Measurements from ENCODE around the gene FRMD4A.

DNA sequence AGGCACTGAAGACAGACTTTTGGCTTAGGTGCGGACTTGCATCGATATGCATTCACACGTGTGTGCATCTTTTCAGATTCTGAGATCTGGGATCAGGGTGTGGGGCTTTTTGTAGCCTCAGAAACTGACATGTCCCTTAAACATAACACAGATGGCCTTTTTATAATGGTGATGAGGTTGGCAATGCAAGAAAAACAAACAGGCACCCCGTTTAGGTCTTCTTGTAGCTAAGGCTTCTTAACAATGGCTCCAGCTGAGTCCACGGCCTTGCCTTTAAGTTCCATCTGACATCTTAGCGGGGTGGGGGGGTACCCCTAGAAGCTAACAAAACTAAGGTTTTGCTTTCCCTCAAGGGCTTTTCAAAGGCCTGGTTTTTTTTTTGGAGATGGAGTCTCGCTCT, 597.7 kb downstream of the FRMD4A start:
- TF ChIP-seq POLR2A (IDR thresholded peaks at IDR 0.05; ENCODE audit: low read depth, low read length) (no peak), POLR2AphosphoS5 (IDR thresholded peaks at IDR 0.05; ENCODE audit: low read length) (no peak), FOXK2 (IDR thresholded peaks at IDR 0.05) (no peak), BRCA1 (IDR thresholded peaks at IDR 0.05; ENCODE audit: low read depth, low read length) (no peak), CBX5 (IDR thresholded peaks at IDR 0.05; ENCODE audit: low read depth) (no peak)
- TF ChIP-seq, protein P1, sequence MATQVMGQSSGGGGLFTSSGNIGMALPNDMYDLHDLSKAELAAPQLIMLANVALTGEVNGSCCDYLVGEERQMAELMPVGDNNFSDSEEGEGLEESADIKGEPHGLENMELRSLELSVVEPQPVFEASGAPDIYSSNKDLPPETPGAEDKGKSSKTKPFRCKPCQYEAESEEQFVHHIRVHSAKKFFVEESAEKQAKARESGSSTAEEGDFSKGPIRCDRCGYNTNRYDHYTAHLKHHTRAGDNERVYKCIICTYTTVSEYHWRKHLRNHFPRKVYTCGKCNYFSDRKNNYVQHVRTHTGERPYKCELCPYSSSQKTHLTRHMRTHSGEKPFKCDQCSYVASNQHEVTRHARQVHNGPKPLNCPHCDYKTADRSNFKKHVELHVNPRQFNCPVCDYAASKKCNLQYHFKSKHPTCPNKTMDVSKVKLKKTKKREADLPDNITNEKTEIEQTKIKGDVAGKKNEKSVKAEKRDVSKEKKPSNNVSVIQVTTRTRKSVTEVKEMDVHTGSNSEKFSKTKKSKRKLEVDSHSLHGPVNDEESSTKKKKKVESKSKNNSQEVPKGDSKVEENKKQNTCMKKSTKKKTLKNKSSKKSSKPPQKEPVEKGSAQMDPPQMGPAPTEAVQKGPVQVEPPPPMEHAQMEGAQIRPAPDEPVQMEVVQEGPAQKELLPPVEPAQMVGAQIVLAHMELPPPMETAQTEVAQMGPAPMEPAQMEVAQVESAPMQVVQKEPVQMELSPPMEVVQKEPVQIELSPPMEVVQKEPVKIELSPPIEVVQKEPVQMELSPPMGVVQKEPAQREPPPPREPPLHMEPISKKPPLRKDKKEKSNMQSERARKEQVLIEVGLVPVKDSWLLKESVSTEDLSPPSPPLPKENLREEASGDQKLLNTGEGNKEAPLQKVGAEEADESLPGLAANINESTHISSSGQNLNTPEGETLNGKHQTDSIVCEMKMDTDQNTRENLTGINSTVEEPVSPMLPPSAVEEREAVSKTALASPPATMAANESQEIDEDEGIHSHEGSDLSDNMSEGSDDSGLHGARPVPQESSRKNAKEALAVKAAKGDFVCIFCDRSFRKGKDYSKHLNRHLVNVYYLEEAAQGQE (IDR thresholded peaks at IDR 0.05; ENCODE audit: low read depth, low read length): no peak
- TF ChIP-seq, protein P2, sequence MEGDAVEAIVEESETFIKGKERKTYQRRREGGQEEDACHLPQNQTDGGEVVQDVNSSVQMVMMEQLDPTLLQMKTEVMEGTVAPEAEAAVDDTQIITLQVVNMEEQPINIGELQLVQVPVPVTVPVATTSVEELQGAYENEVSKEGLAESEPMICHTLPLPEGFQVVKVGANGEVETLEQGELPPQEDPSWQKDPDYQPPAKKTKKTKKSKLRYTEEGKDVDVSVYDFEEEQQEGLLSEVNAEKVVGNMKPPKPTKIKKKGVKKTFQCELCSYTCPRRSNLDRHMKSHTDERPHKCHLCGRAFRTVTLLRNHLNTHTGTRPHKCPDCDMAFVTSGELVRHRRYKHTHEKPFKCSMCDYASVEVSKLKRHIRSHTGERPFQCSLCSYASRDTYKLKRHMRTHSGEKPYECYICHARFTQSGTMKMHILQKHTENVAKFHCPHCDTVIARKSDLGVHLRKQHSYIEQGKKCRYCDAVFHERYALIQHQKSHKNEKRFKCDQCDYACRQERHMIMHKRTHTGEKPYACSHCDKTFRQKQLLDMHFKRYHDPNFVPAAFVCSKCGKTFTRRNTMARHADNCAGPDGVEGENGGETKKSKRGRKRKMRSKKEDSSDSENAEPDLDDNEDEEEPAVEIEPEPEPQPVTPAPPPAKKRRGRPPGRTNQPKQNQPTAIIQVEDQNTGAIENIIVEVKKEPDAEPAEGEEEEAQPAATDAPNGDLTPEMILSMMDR (IDR thresholded peaks at IDR 0.05 in 2 of 3, conservative IDR thresholded peaks at IDR 0.05 in 1 of 3; ENCODE audit: control insufficient read depth in 2 of 3, extremely low read depth in 1 of 3, insufficient read depth in 1 of 3, low read depth in 3 of 3, low read length in 3 of 3): no peak

Data from GM12878 (cell line).